HG03342 (cell line): ENCODE measurements around the gene DPY19L1.
"Not testable (repeated sequence)": the region's sequence is repeated elsewhere in the genome, so short reads cannot be mapped to it uniquely, and the experiment has no call there.

Source experiments
- ATAC-seq: cut with Tn5 transposase; IDR thresholded peaks from one replicate; pipeline ENCODE4 v1.9.1; 2021; ENCODE audit warnings: mild to moderate bottlenecking, moderate library complexity; ENCODE audit not compliant: unreplicated experiment

The DPY19L1 gene

GRCh38 chr7:35035511-35035961, 1.7 kb downstream of the DPY19L1 start:
- ATAC-seq = no peak

GRCh38 chr7:35032166-35032565, 5.1 kb downstream of the DPY19L1 start:
- ATAC-seq = no peak

- no peak for ATAC-seq
Observed at GRCh38 chr7:35030848-35031247, 6.4 kb downstream of the DPY19L1 start.

GRCh38 chr7:35029311-35029710, 8.0 kb downstream of the DPY19L1 start:
- ATAC-seq = no peak

- ATAC-seq = no peak
Observed at GRCh38 chr7:35026150-35026549, 11.1 kb downstream of the DPY19L1 start.

GRCh38 chr7:35025369-35025870, 11.9 kb downstream of the DPY19L1 start:
- no peak for ATAC-seq

GRCh38 chr7:35024298-35024697, 13.0 kb downstream of the DPY19L1 start:
- no peak for ATAC-seq

- no peak for ATAC-seq
Observed at GRCh38 chr7:35022725-35023124, 14.6 kb downstream of the DPY19L1 start.

GRCh38 chr7:35021445-35021844, 15.8 kb downstream of the DPY19L1 start:
- no peak for ATAC-seq

- no peak for ATAC-seq
Observed at GRCh38 chr7:35019801-35020200, 17.5 kb downstream of the DPY19L1 start.

- no peak for ATAC-seq
Observed at GRCh38 chr7:35019179-35019729, 18.0 kb downstream of the DPY19L1 start.

- ATAC-seq = no peak
Observed at GRCh38 chr7:35015346-35015859, 21.9 kb downstream of the DPY19L1 start.

- no peak for ATAC-seq
Observed at GRCh38 chr7:35012160-35012559, 25.1 kb downstream of the DPY19L1 start.

GRCh38 chr7:35011085-35011484, 26.2 kb downstream of the DPY19L1 start:
- ATAC-seq = no peak

- ATAC-seq = no peak
Observed at GRCh38 chr7:35007768-35008167, 29.5 kb downstream of the DPY19L1 start.

GRCh38 chr7:35004531-35005095, 32.7 kb downstream of the DPY19L1 start:
- no peak for ATAC-seq

- ATAC-seq = peak; percentile 81
Observed at GRCh38 chr7:35003679-35004303, 33.5 kb downstream of the DPY19L1 start.

- ATAC-seq = peak; percentile 9
Observed at GRCh38 chr7:35003177-35003650, 34.1 kb downstream of the DPY19L1 start.

- ATAC-seq = not testable (repeated sequence)
Observed at GRCh38 chr7:34998335-34998734, 39.0 kb downstream of the DPY19L1 start.

GRCh38 chr7:34996423-34997090, 40.7 kb downstream of the DPY19L1 start:
- not testable (repeated sequence) for ATAC-seq

GRCh38 chr7:34995757-34996156, 41.5 kb downstream of the DPY19L1 start:
- ATAC-seq = no peak
